Measurements from ENCODE around the gene FHAD1. TPM values are rescaled to one million over a fixed set of nuclear protein-coding genes. Genes with fewer than 3 reads are reported as not detected.

Gene FHAD1
- polyA plus RNA-seq, 12 donors = 0.88 to 2.4 (median 1.6) TPM; not detected in 2

GRCh38 chr1:15344800-15345704, 98.0 kb downstream of the FHAD1 start:
- DNase-seq = no peak

- DNase-seq = no peak
Measured at GRCh38 chr1:15345705-15346345, 98.8 kb downstream of the FHAD1 start.

- no peak for DNase-seq
Measured at GRCh38 chr1:15346346-15347030, 99.5 kb downstream of the FHAD1 start.

- DNase-seq = no peak
Measured at GRCh38 chr1:15347182-15347581, 100.2 kb downstream of the FHAD1 start.

- no peak for DNase-seq
Measured at GRCh38 chr1:15348648-15349047, 101.6 kb downstream of the FHAD1 start.

GRCh38 chr1:15349133-15349532, 102.1 kb downstream of the FHAD1 start:
- no peak for DNase-seq

GRCh38 chr1:15350151-15350550, 103.1 kb downstream of the FHAD1 start:
- no peak for DNase-seq

- no peak for DNase-seq
Measured at GRCh38 chr1:15350551-15351200, 103.7 kb downstream of the FHAD1 start.

- DNase-seq = no peak
Measured at GRCh38 chr1:15351310-15351709, 104.3 kb downstream of the FHAD1 start.

- no peak for DNase-seq
Measured at GRCh38 chr1:15352128-15352957, 105.3 kb downstream of the FHAD1 start.

- DNase-seq = no peak
Measured at GRCh38 chr1:15353839-15354579, 107.0 kb downstream of the FHAD1 start.

- no peak for DNase-seq
Measured at GRCh38 chr1:15354580-15354965, 107.5 kb downstream of the FHAD1 start.

- no peak for DNase-seq
Measured at GRCh38 chr1:15355968-15356625, 109.1 kb downstream of the FHAD1 start.

GRCh38 chr1:15357612-15358207, 110.7 kb downstream of the FHAD1 start:
- no peak for DNase-seq

- DNase-seq = no peak
Measured at GRCh38 chr1:15358565-15359133, 111.6 kb downstream of the FHAD1 start.

- DNase-seq = no peak
Measured at GRCh38 chr1:15360700-15361099, 113.7 kb downstream of the FHAD1 start.

GRCh38 chr1:15362096-15362736, 115.2 kb downstream of the FHAD1 start:
- no peak for DNase-seq

- no peak for DNase-seq
Measured at GRCh38 chr1:15362737-15363128, 115.7 kb downstream of the FHAD1 start.

- DNase-seq = no peak
Measured at GRCh38 chr1:15364740-15365139, 117.7 kb downstream of the FHAD1 start.
